ENCODE measurements around the gene THADA. TPM values are rescaled to one million over a fixed set of nuclear protein-coding genes. Genes with fewer than 3 reads are reported as not detected.

The THADA gene
- total RNA-seq, 1 experiment from 2014 or later, result 27.5 TPM

DNA sequence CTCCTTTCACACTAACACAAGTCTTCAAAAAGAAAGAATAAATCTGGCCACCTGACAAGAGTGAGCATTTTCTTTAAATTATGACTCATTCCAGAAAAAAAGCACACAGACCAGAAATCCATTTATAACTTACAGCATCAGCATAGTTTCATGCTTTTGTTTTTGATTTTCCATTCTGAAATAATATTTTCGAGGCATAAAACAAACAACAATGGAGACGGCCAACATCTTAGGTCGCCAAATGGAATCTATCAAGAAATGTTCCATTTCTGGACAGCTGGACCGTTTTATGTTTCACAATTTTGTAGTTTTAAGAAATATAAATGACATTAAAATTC is 204.0 kb downstream of the THADA start:
- no peak overlapping the region for H3K4me3 Mint-ChIP-seq
- ChIA-PET POLR2A (no interaction called here), CTCF (no interaction called here)
- no peak for ATAC-seq
- H3K27ac Mint-ChIP-seq, result no peak overlapping the region
- TF ChIP-seq, protein P1, sequence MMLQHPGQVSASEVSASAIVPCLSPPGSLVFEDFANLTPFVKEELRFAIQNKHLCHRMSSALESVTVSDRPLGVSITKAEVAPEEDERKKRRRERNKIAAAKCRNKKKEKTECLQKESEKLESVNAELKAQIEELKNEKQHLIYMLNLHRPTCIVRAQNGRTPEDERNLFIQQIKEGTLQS (CRISPR knock-in tag; conservative IDR thresholded peaks at IDR 0.05), result no peak
- TF ChIP-seq NFATC4 (CRISPR knock-in tag; IDR thresholded peaks at IDR 0.05) (no peak), ZNF396 (CRISPR knock-in tag; IDR thresholded peaks at IDR 0.05; ENCODE audit: borderline replicate concordance) (no peak), RELA (CRISPR knock-in tag; IDR thresholded peaks at IDR 0.05; ENCODE audit: borderline replicate concordance) (no peak), CBFB (CRISPR knock-in tag; IDR thresholded peaks at IDR 0.05; ENCODE audit: low read depth) (no peak), ZNF532 (CRISPR knock-in tag; IDR thresholded peaks at IDR 0.05; ENCODE audit: borderline replicate concordance) (no peak), ZNF121 (CRISPR knock-in tag; IDR thresholded peaks at IDR 0.05) (no peak), E2F4 (CRISPR knock-in tag; IDR thresholded peaks at IDR 0.05; ENCODE audit: borderline replicate concordance, low read depth) (no peak), OVOL2 (CRISPR knock-in tag; IDR thresholded peaks at IDR 0.05; ENCODE audit: borderline replicate concordance) (no peak), JAZF1 (CRISPR knock-in tag; IDR thresholded peaks at IDR 0.05) (no peak), ZNF232 (CRISPR knock-in tag; IDR thresholded peaks at IDR 0.05) (no peak), ZNF138 (CRISPR knock-in tag; conservative IDR thresholded peaks at IDR 0.05) (no peak), GTF2I (CRISPR knock-in tag; conservative IDR thresholded peaks at IDR 0.05) (no peak), TP53 (CRISPR knock-in tag; IDR thresholded peaks at IDR 0.05) (no peak), PRRX2 (CRISPR knock-in tag; IDR thresholded peaks at IDR 0.05) (no peak)
- TF ChIP-seq, protein P2, sequence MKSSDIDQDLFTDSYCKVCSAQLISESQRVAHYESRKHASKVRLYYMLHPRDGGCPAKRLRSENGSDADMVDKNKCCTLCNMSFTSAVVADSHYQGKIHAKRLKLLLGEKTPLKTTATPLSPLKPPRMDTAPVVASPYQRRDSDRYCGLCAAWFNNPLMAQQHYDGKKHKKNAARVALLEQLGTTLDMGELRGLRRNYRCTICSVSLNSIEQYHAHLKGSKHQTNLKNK (CRISPR knock-in tag; IDR thresholded peaks at IDR 0.05), result no peak
- TF ChIP-seq, protein P3, sequence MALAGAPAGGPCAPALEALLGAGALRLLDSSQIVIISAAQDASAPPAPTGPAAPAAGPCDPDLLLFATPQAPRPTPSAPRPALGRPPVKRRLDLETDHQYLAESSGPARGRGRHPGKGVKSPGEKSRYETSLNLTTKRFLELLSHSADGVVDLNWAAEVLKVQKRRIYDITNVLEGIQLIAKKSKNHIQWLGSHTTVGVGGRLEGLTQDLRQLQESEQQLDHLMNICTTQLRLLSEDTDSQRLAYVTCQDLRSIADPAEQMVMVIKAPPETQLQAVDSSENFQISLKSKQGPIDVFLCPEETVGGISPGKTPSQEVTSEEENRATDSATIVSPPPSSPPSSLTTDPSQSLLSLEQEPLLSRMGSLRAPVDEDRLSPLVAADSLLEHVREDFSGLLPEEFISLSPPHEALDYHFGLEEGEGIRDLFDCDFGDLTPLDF (CRISPR knock-in tag; IDR thresholded peaks at IDR 0.05), result no peak
- no peaks in the 10 kb centered on the region for H3K4me1 Mint-ChIP-seq
- no peak for DNase-seq (ENCODE audit: low spot score)
- H3K36me3 Mint-ChIP-seq, result no peaks in the 10 kb centered on the region
- no peaks in the 10 kb centered on the region for H3K9me3 Mint-ChIP-seq
- H3K27me3 Mint-ChIP-seq (ENCODE audit: low read depth), result no peaks in the 10 kb centered on the region

DNA sequence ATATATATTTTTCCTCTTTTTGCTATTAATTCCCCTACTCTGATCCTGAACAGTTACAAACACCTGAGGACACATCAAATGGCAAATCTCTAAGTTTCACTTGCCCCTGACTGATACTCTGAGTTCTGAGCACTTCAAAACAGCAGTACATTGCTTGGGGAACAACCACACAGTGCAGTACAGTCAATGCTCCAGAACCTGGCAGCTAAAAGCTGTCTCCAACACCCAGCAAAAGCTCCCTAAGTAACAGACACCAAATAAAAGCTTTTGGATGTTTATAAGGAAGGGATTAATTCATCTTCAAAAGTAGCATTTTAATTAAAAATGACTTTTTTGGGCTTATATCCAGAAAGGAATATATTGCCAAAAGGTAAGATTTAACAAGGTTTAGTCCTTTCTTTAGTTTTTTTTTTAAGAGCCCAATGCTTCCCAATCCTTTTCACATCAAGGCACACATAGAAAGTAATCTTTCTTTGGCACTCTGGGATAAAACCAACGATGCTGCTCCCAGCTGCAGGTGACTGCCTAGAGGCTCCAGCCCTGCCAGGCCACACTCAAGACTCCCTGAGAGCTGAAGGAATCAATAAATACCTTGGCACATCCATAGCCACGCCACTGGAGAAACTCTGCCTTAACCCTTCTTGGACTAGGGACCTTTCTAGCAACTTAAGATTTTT is 204.5 kb downstream of the THADA start:
- ChIA-PET CTCF (no interaction called here), POLR2A (no interaction called here)
- ATAC-seq, result no peak
- no peaks in the 10 kb centered on the region for H3K4me1 Mint-ChIP-seq
- no peaks in the 10 kb centered on the region for H3K9me3 Mint-ChIP-seq
- H3K27me3 Mint-ChIP-seq (ENCODE audit: low read depth), result no peaks in the 10 kb centered on the region
- TF ChIP-seq ATF2 (CRISPR knock-in tag; IDR thresholded peaks at IDR 0.05; ENCODE audit: borderline replicate concordance, low read depth), result no peak
- H3K4me3 Mint-ChIP-seq, result no peak overlapping the region
- no peak for DNase-seq (ENCODE audit: low spot score)
- H3K36me3 Mint-ChIP-seq, result no peaks in the 10 kb centered on the region
- no peak overlapping the region for H3K27ac Mint-ChIP-seq
